GM23338 (cell line): ENCODE data around the gene SUPT3H. TPM values are rescaled to one million over a fixed set of nuclear protein-coding genes. Genes with fewer than 3 reads are reported as not detected.

ENCODE experiments used
- ATAC-seq: fragments of 200-7000 bp; cut with Tn5 transposase; 3 replicates; pipeline ENCODE4 v1.9.1; 2020
- DNase-seq: peaks from one replicate; pipeline ENCODE4 v3.0.0-alpha.2; 2015; ENCODE audit warnings: low spot score
- H2AFZ ChIP-seq: fragments of 200-600 bp; sonication (generic); 2 replicates; pipeline ENCODE4 v1.8.0; 2016; ENCODE audit warnings: antibody characterized with exemption, mild to moderate bottlenecking, moderate library complexity
- H3F3A ChIP-seq: fragments of 200-600 bp; sonication (generic); replicated peaks from 2 replicates; pipeline ENCODE4 v1.8.0; 2017; ENCODE audit warnings: antibody characterized with exemption, mixed run types, low read depth
- H3K27ac ChIP-seq: fragments of 200-600 bp; sonication (generic); 2 replicates; pipeline ENCODE4 v1.6.1; 2016; ENCODE audit warnings: low read depth
- H3K27me3 ChIP-seq: fragments of 200-600 bp; sonication (generic); 2 replicates; pipeline ENCODE4 v1.8.0; 2016; ENCODE audit warnings: mild to moderate bottlenecking, mixed run types, moderate library complexity; ENCODE audit not compliant: insufficient read depth
- H3K36me3 ChIP-seq: fragments of 200-600 bp; sonication (generic); 2 replicates; pipeline ENCODE4 v1.8.0; 2016; ENCODE audit warnings: mild to moderate bottlenecking; ENCODE audit not compliant: insufficient read depth
- H3K4me1 ChIP-seq: fragments of 200-600 bp; sonication (generic); 2 replicates; pipeline ENCODE4 v1.8.0; 2016; ENCODE audit warnings: mild to moderate bottlenecking, moderate library complexity; ENCODE audit not compliant: insufficient read depth
- H3K4me2 ChIP-seq: fragments of 200-600 bp; sonication (generic); 2 replicates; pipeline ENCODE4 v1.7.1; 2017; ENCODE audit warnings: mixed run types
- H3K4me3 ChIP-seq: fragments of 200-600 bp; sonication (generic); 2 replicates; pipeline ENCODE4 v1.6.1; 2016; ENCODE audit warnings: mixed run types
- H3K79me2 ChIP-seq: fragments of 200-600 bp; sonication (generic); replicated peaks from 2 replicates; pipeline ENCODE4 v1.8.0; 2017; ENCODE audit warnings: mild to moderate bottlenecking; ENCODE audit not compliant: insufficient read depth
- H3K9me2 ChIP-seq: fragments of 200-600 bp; sonication (generic); 2 replicates; pipeline ENCODE4 v1.8.0; 2017; ENCODE audit not compliant: insufficient read depth
- H4K20me1 ChIP-seq: fragments of 200-600 bp; sonication (generic); replicated peaks from 2 replicates; pipeline ENCODE4 v1.8.0; 2017; ENCODE audit warnings: mild to moderate bottlenecking; ENCODE audit not compliant: insufficient read depth
- H3K27ac Mint-ChIP-seq: 2 replicates; pipeline ENCODE4 v1.8.0; 2020; ENCODE audit warnings: inconsistent platforms, mild to moderate bottlenecking, moderate library complexity, mixed read lengths
- H3K27me3 Mint-ChIP-seq: 3 replicates; pipeline ENCODE4 v1.8.0; 2022; ENCODE audit warnings: low read depth, mild to moderate bottlenecking, moderate library complexity, mixed read lengths, inconsistent platforms; ENCODE audit not compliant: insufficient read depth, poor library complexity
- H3K36me3 Mint-ChIP-seq: 3 replicates; pipeline ENCODE4 v1.8.0; 2021; ENCODE audit warnings: low read depth, mild to moderate bottlenecking, inconsistent platforms, moderate library complexity, mixed read lengths
- H3K4me1 Mint-ChIP-seq: 3 replicates; pipeline ENCODE4 v1.8.0; 2020; ENCODE audit warnings: mild to moderate bottlenecking, inconsistent platforms, mixed read lengths
- H3K4me3 Mint-ChIP-seq: 3 replicates; pipeline ENCODE4 v1.8.0; 2021; ENCODE audit warnings: moderate library complexity, mild to moderate bottlenecking, inconsistent platforms, mixed read lengths
- H3K9me3 Mint-ChIP-seq: 3 replicates; pipeline ENCODE4 v1.8.0; 2020; ENCODE audit warnings: moderate library complexity, mild to moderate bottlenecking, inconsistent platforms, mixed read lengths
- CREB1 ChIP-seq: fragments of 250-450 bp; sonication (Bioruptor Pico); IDR thresholded peaks from 2 replicates; pipeline ENCODE4 v1.5.0; 2020; ENCODE audit warnings: low read depth, mild to moderate bottlenecking, moderate library complexity
- polyA plus RNA-seq: library from polyadenylated mRNA; unstranded; fragments of >200 nt; fragmentation: Nextera tagmentation; extraction: Ambion mirVana; gene quantifications from 2 replicates; pipeline ENCODE4 v1.2.1, GENCODE V29; 2016
- total RNA-seq: library from RNA; depleted of rRNA; stranded (reverse); fragments of >200 nt; shearing (Covaris generic); gene quantifications from 2 replicates; pipeline ENCODE4 v1.2.3, GENCODE V29; 2014
- TF ChIP-seq, protein P1 (sequence below): fragments of 250-450 bp; sonication (Bioruptor Pico); IDR thresholded peaks from 2 replicates; pipeline ENCODE4 v1.5.0; 2020; ENCODE audit warnings: mild to moderate bottlenecking, moderate library complexity
- TF ChIP-seq, protein P2 (sequence below): IDR thresholded peaks from 2 replicates; pipeline ENCODE4 v1.6.1; 2016; ENCODE audit warnings: antibody characterized with exemption

The SUPT3H gene
- total and polyA plus RNA-seq, 2 experiments from 2014 or later, result 11.4 to 30.1 TPM

DNA sequence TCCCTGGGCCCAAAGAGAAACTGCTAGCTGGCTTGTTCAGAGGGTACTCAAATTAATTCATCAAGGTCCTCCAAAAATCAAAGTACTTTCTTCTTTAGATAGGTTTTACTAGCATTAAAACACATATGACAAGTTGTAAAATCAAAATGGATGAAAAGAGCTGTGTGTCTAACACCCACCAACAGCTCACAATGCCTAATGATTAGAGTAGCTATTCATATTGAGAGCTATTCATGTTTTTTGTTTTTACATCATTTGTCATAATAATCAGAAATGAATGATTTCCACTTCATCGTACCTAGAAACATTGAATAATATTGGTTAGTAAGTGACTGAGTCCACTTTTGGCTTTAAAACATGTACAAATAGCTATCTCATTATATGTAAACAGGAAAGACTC lies 339.5 kb downstream of the SUPT3H start:
- Histone ChIP-seq H3K4me1 (no peaks in the 10 kb centered on the region), H3K4me3 (no peak overlapping the region), H4K20me1 (no peaks in the 10 kb centered on the region), H3K4me2 (no peak overlapping the region), H3F3A (no peaks in the 10 kb centered on the region), H3K36me3 (no peaks in the 10 kb centered on the region), H3K79me2 (no peaks in the 10 kb centered on the region), H3K9me2 (no peaks in the 10 kb centered on the region), H3K27me3 (no peaks in the 10 kb centered on the region), H2AFZ (no peak overlapping the region), H3K27ac (no peak overlapping the region)
- no peak for TF ChIP-seq CREB1 (CRISPR knock-in tag)
- TF ChIP-seq, protein P1, sequence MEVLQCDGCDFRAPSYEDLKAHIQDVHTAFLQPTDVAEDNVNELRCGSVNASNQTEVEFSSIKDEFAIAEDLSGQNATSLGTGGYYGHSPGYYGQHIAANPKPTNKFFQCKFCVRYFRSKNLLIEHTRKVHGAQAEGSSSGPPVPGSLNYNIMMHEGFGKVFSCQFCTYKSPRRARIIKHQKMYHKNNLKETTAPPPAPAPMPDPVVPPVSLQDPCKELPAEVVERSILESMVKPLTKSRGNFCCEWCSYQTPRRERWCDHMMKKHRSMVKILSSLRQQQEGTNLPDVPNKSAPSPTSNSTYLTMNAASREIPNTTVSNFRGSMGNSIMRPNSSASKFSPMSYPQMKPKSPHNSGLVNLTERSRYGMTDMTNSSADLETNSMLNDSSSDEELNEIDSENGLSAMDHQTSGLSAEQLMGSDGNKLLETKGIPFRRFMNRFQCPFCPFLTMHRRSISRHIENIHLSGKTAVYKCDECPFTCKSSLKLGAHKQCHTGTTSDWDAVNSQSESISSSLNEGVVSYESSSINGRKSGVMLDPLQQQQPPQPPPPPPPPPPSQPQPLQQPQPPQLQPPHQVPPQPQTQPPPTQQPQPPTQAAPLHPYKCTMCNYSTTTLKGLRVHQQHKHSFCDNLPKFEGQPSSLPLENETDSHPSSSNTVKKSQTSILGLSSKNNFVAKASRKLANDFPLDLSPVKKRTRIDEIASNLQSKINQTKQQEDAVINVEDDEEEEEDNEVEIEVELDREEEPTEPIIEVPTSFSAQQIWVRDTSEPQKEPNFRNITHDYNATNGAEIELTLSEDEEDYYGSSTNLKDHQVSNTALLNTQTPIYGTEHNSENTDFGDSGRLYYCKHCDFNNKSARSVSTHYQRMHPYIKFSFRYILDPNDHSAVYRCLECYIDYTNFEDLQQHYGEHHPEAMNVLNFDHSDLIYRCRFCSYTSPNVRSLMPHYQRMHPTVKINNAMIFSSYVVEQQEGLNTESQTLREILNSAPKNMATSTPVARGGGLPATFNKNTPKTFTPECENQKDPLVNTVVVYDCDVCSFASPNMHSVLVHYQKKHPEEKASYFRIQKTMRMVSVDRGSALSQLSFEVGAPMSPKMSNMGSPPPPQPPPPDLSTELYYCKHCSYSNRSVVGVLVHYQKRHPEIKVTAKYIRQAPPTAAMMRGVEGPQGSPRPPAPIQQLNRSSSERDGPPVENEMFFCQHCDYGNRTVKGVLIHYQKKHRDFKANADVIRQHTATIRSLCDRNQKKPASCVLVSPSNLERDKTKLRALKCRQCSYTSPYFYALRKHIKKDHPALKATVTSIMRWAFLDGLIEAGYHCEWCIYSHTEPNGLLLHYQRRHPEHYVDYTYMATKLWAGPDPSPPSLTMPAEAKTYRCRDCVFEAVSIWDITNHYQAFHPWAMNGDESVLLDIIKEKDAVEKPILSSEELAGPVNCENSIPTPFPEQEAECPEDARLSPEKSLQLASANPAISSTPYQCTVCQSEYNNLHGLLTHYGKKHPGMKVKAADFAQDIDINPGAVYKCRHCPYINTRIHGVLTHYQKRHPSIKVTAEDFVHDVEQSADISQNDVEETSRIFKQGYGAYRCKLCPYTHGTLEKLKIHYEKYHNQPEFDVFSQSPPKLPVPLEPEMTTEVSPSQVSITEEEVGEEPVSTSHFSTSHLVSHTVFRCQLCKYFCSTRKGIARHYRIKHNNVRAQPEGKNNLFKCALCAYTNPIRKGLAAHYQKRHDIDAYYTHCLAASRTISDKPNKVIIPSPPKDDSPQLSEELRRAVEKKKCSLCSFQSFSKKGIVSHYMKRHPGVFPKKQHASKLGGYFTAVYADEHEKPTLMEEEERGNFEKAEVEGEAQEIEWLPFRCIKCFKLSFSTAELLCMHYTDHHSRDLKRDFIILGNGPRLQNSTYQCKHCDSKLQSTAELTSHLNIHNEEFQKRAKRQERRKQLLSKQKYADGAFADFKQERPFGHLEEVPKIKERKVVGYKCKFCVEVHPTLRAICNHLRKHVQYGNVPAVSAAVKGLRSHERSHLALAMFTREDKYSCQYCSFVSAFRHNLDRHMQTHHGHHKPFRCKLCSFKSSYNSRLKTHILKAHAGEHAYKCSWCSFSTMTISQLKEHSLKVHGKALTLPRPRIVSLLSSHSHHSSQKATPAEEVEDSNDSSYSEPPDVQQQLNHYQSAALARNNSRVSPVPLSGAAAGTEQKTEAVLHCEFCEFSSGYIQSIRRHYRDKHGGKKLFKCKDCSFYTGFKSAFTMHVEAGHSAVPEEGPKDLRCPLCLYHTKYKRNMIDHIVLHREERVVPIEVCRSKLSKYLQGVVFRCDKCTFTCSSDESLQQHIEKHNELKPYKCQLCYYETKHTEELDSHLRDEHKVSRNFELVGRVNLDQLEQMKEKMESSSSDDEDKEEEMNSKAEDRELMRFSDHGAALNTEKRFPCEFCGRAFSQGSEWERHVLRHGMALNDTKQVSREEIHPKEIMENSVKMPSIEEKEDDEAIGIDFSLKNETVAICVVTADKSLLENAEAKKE, result no peak
- Mint-ChIP-seq H3K36me3 (no peaks in the 10 kb centered on the region), H3K4me3 (no peak overlapping the region), H3K9me3 (no peaks in the 10 kb centered on the region), H3K27me3 (no peaks in the 10 kb centered on the region), H3K4me1 (no peaks in the 10 kb centered on the region), H3K27ac (no peak overlapping the region)
- no peak for ATAC-seq
- no peak for DNase-seq

DNA sequence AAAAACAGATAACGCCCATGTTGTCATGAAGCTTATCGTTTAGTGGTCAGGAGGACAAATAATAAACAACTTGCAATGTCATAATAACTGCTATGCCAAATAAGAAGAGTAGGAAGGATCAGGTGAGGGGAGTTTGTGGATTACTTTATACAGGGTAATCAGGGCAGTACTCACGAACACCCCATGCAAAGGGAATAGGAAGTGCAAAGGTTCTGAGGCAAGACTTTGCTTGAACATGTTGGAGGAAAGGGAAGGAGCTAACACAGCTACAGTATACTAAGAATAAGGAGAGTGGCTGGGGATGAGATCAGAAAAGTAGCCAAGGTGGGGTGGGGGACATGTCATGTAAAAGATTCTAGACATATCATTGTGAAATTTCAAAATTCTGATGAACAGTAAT lies 341.6 kb downstream of the SUPT3H start:
- Histone ChIP-seq H3K27me3 (no peaks in the 10 kb centered on the region), H3K4me3 (no peak overlapping the region), H3F3A (no peaks in the 10 kb centered on the region), H3K4me2 (no peak overlapping the region), H3K36me3 (no peaks in the 10 kb centered on the region), H4K20me1 (no peaks in the 10 kb centered on the region), H3K4me1 (no peaks in the 10 kb centered on the region), H3K79me2 (no peaks in the 10 kb centered on the region), H3K27ac (no peak overlapping the region), H2AFZ (no peak overlapping the region), H3K9me2 (no peaks in the 10 kb centered on the region)
- H3K9me3 Mint-ChIP-seq, result no peaks in the 10 kb centered on the region
- ATAC-seq (no peak), DNase-seq (no peak)
- no peaks in the 10 kb centered on the region for H3K4me1 Mint-ChIP-seq
- H3K4me3 Mint-ChIP-seq, result no peak overlapping the region
- H3K27me3 Mint-ChIP-seq, result no peaks in the 10 kb centered on the region
- no peak overlapping the region for H3K27ac Mint-ChIP-seq
- TF ChIP-seq, protein P2, sequence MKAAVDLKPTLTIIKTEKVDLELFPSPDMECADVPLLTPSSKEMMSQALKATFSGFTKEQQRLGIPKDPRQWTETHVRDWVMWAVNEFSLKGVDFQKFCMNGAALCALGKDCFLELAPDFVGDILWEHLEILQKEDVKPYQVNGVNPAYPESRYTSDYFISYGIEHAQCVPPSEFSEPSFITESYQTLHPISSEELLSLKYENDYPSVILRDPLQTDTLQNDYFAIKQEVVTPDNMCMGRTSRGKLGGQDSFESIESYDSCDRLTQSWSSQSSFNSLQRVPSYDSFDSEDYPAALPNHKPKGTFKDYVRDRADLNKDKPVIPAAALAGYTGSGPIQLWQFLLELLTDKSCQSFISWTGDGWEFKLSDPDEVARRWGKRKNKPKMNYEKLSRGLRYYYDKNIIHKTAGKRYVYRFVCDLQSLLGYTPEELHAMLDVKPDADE, result no peak
- TF ChIP-seq CREB1 (CRISPR knock-in tag), result no peak
- H3K36me3 Mint-ChIP-seq, result no peaks in the 10 kb centered on the region
